ENCODE results near the gene PRRG4. TPM values are rescaled to one million over a fixed set of nuclear protein-coding genes. Genes with fewer than 3 reads are reported as not detected.

The PRRG4 gene
- total RNA-seq, 1 donor from 2014 or later, result 0.16 TPM

Other genes starting within 250 kb of the PRRG4 start
- 136 TPM for gene EIF3M, start 246.1 kb upstream of the PRRG4 start, total RNA-seq
- gene CCDC73, start 35.3 kb upstream of the PRRG4 start, total RNA-seq, result not detected
- gene QSER1, start 62.9 kb downstream of the PRRG4 start, total RNA-seq, result 66.8 TPM
- gene DEPDC7, start 186.0 kb downstream of the PRRG4 start, total RNA-seq, result 3.1 TPM
- gene TCP11L1, start 209.6 kb downstream of the PRRG4 start, total RNA-seq, result 39.8 TPM

Measured in occipital lobe (tissue), 1 donor.